Right lobe of liver (tissue), 4 donors: ENCODE measurements around the gene ELSPBP1.

ENCODE experiments used
- POLR2A ChIP-seq: fragments of 450-650 bp; IDR thresholded peaks from one replicate; pipeline ENCODE4 v1.6.1; 2017; ENCODE audit warnings: antibody characterized with exemption, mild to moderate bottlenecking
- TF ChIP-seq, protein P1 (sequence below), 4 donors: fragments of 200-600 bp in 3 of 4; fragments of 450-650 bp in 1 of 4; IDR thresholded peaks; one replicate each; pipeline versions ENCODE4 v1.5.1 to v1.8.0; 2016 to 2022; ENCODE audit warnings: antibody characterized with exemption in 4 of 4, mild to moderate bottlenecking in 2 of 4
- donor health status: DM: no; HTN: no; CAD: no.
- donor health status: DM: no; HTN: no; CAD: no.
- donor health status: DM: no; HTN: yes; CAD: no.

DNA sequence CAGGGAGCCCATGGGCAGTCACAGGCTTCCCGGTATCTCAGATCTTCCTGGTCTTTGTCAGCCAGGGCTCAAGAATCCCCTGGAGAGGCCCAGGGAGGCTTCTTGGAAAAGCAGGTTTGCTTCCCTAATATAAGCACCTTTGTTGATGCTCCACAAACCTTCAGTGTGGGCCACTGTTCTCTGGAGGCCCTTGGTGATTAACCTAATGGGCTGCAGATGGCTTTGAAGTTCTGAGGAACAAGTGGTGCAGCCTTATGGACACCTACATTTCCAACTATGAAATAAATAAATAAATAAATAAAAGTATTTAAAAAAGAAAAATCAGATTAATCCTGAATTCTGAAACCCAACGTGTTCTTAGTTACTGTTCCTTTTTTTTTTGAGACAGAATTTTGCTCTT lies 2.4 kb upstream of the ELSPBP1 start, which contains the start of gene BSPH1:
- no peak for TF ChIP-seq POLR2A
- TF ChIP-seq, protein P1, sequence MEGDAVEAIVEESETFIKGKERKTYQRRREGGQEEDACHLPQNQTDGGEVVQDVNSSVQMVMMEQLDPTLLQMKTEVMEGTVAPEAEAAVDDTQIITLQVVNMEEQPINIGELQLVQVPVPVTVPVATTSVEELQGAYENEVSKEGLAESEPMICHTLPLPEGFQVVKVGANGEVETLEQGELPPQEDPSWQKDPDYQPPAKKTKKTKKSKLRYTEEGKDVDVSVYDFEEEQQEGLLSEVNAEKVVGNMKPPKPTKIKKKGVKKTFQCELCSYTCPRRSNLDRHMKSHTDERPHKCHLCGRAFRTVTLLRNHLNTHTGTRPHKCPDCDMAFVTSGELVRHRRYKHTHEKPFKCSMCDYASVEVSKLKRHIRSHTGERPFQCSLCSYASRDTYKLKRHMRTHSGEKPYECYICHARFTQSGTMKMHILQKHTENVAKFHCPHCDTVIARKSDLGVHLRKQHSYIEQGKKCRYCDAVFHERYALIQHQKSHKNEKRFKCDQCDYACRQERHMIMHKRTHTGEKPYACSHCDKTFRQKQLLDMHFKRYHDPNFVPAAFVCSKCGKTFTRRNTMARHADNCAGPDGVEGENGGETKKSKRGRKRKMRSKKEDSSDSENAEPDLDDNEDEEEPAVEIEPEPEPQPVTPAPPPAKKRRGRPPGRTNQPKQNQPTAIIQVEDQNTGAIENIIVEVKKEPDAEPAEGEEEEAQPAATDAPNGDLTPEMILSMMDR (IDR thresholded peaks at IDR 0.05), result no peak
